B cell (primary cell): ENCODE data around the gene PPP6R2.
"Not testable (repeated sequence)": the region's sequence is repeated elsewhere in the genome, so short reads cannot be mapped to it uniquely, and the experiment has no call there.

Source experiments
- EZH2 ChIP-seq: IDR thresholded peaks from 2 replicates; pipeline ENCODE4 v1.6.1; 2012; ENCODE audit warnings: borderline replicate concordance, low read depth, mild to moderate bottlenecking, moderate library complexity, low read length; ENCODE audit not compliant: insufficient read depth, poor library complexity, severe bottlenecking
- TF ChIP-seq, protein P1 (sequence below): fragments of 200-600 bp; IDR thresholded peaks from one replicate; pipeline ENCODE4 v1.8.0; 2022; ENCODE audit warnings: antibody characterized with exemption, mild to moderate bottlenecking

DNA sequence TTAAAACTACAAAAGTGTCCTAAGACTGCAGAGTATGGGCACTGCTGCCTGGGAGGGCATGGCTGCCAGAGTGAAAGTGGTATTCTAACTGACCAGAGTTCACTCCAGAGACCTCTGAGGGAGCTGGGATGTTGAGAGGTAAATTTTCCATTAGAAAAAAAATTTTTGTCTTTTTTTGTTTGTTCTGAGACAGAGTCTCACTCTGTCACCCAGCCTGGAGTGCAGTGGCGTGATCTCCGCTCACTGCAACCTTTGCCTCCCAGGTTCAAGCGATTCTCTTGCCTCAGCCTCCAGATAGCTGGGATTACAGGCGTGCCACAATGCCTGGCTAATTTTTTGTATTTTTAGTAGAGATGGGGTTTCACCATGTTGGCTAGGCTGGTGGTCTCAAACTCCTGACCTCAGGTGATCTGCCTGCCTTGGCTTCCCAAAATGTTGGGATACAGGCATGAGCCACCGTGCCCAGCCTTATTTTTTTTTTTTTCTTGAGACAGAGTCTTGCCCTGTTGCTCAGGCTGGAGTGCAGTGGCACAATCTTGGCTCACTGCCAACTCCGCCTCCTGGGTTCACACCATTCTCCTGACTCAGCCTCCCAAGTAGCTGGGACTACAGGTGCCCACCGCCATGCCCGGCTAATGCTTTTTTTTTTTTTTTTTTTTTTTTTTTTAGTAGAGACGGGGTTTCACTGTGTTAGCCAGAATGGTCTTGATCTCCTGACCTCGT lies 20.6 kb upstream of the PPP6R2 start:
- TF ChIP-seq, protein P1, sequence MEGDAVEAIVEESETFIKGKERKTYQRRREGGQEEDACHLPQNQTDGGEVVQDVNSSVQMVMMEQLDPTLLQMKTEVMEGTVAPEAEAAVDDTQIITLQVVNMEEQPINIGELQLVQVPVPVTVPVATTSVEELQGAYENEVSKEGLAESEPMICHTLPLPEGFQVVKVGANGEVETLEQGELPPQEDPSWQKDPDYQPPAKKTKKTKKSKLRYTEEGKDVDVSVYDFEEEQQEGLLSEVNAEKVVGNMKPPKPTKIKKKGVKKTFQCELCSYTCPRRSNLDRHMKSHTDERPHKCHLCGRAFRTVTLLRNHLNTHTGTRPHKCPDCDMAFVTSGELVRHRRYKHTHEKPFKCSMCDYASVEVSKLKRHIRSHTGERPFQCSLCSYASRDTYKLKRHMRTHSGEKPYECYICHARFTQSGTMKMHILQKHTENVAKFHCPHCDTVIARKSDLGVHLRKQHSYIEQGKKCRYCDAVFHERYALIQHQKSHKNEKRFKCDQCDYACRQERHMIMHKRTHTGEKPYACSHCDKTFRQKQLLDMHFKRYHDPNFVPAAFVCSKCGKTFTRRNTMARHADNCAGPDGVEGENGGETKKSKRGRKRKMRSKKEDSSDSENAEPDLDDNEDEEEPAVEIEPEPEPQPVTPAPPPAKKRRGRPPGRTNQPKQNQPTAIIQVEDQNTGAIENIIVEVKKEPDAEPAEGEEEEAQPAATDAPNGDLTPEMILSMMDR, result not testable (repeated sequence)
- not testable (repeated sequence) for TF ChIP-seq EZH2
